SU-DHL-6 (cell line): Measurements from ENCODE around the gene BCL2.

Experiments
- EZH2phosphoT487 ChIP-seq: fragments of 200-600 bp; sonication (generic), shearing (Covaris generic); conservative IDR thresholded peaks from 2 replicates; pipeline ENCODE4 v1.6.1; 2018; ENCODE audit warnings: mild to moderate bottlenecking, antibody characterized with exemption, low read length, moderate library complexity, mixed read lengths
- TF ChIP-seq, protein P1 (sequence below): fragments of 200-600 bp; sonication (generic); IDR thresholded peaks from one replicate; pipeline ENCODE4 v1.5.1; 2017; ENCODE audit warnings: antibody characterized with exemption, mild to moderate bottlenecking, low read length, moderate library complexity; ENCODE audit not compliant: insufficient read depth, poor library complexity, severe bottlenecking

DNA sequence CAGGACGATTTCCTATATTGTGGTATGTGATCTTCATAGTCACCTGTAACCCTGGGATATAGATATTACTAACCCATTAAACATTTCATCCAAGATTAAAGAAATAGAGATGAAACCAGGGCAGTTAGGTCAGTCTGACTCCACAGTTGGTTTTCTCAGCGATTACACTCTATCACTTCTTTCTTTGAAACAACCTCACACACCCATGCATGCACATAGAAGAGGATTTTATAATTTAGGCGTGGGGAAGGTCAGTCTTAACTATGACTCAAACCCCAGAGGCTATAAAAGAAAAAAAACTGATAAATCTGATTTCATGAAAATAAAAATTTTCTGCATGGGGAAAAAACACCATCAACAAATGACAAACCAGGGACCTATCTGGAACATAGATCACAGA, 54.2 kb downstream of the BCL2 start:
- TF ChIP-seq, protein P1, sequence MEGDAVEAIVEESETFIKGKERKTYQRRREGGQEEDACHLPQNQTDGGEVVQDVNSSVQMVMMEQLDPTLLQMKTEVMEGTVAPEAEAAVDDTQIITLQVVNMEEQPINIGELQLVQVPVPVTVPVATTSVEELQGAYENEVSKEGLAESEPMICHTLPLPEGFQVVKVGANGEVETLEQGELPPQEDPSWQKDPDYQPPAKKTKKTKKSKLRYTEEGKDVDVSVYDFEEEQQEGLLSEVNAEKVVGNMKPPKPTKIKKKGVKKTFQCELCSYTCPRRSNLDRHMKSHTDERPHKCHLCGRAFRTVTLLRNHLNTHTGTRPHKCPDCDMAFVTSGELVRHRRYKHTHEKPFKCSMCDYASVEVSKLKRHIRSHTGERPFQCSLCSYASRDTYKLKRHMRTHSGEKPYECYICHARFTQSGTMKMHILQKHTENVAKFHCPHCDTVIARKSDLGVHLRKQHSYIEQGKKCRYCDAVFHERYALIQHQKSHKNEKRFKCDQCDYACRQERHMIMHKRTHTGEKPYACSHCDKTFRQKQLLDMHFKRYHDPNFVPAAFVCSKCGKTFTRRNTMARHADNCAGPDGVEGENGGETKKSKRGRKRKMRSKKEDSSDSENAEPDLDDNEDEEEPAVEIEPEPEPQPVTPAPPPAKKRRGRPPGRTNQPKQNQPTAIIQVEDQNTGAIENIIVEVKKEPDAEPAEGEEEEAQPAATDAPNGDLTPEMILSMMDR, result no peak
- no peak for TF ChIP-seq EZH2phosphoT487
